Activated CD4-positive, alpha-beta T cell treated with anti-CD3 and anti-CD28 coated beads, Interleukin-10, Interleukin-2, amounts not matched to agents 100 ng/mL and 50 ng/mL, durations not matched to agents 16 hours and 8 hours (primary cell): ENCODE measurements around the gene SH3GL1.
"Not testable (repeated sequence)": the region's sequence is repeated elsewhere in the genome, so short reads cannot be mapped to it uniquely, and the experiment has no call there.

Experiments used
- DNase-seq: peaks from one replicate; pipeline ENCODE4 v3.0.0-alpha.2; 2020

Gene SH3GL1

DNA sequence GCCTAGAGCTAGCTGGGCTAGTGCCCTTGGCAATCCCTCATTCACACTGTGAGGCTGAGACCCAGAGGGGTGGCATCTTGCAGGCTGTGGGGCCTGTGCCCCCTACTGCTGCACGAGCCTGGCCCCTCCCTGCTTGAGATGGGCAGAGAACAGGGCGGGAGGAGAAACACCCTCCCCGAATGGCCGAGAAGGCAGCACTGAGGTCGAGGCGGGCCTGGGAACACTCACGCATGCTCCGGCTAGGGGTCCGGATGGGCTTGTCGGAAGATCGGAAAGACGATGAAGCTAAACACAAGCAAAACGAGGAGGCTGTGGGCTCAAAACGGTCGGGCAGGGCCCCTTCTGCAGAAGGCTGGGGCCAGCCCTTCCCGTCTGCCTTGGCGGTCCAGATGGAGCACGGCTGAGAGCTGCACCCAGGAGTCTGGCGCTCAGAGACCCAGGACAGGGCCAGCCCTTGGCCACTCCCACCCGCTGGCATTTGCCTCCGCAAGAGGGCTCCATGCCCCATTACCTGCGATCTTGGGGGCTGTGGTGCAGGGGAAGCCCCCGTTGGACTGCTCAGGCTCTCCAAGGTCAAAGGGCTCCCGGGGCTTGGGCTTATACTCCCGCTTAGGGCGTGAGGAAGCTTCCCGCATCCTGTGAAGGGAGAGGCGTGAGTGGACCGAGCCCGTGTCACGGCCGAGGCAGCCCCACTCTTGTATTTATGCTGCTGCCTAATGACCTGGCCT, 38.1 kb downstream of the SH3GL1 start:
- DNase-seq, result no peak

DNA sequence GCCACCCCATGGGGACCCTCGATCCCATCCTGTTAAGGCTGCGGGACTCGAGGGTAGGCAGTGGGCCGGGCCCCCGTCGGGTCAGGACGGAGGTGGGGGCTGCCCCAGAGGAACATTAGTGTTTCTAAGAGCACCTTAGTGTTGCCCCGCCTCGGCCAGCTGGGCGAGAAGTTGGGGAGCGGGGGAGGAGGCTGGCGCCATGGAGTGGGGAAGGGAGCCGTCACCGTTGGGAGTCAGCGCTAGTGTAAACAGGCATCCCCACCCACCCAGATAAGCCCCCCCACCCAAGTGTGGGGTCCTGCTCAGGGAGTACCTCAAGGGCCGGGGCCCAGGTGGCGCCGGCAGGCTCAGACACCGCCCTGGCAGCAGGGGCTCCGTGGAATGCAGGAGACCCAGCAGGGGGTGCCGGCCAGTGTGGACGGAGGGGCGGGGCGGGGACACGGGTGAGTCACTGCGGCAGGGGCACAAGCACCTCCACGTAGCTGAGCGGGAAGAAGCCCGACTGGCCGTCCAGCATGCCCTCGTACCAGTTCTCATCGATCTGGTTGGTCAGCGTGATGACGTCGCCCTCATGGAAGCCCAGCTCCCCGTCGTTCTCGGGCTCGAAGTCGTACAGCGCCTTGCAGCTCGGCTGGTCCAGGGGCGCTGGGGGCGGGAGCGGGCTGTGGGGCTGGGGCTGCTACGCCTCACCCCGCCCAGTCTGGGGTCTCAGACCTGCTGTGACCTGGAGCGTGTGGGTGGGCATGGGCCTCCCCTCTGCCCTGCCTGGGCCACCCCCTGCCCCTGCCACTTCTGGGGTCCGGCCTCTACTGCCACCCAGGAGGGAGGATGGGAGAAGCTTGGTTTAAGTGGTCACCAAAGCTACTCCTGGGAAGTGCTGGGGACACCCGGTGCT, 38.9 kb downstream of the SH3GL1 start:
- no peak for DNase-seq

GRCh38 chr19:4360641-4361151, 39.7 kb downstream of the SH3GL1 start:
- DNase-seq, result no peak

DNA sequence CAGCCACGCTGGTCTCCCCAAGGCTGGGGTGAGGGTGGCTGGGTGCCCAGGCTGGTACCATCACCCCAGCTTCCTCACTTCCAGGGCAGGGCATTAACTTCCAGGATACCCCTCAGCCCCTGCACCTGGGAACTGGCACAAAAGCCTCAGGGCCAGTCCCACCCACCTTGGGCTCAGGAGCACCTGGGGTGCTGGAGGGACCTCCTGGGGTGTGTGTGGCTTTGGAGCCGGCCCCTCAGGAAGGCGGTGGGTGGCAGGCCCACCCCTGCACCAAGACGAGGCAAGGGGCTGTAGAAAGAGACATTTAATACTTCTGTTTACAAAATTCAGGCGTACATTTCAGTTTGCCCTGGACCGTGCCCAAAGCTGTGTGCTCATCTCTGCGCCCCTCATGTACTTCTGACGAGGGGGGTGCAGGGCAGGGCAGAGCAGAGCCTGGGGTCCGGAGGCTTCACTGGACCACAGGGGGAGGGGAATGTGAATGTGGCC, 40.2 kb downstream of the SH3GL1 start:
- DNase-seq, result no peak

- DNase-seq, result no peak
Observed at GRCh38 chr19:4359627-4360000, 40.7 kb downstream of the SH3GL1 start.

DNA sequence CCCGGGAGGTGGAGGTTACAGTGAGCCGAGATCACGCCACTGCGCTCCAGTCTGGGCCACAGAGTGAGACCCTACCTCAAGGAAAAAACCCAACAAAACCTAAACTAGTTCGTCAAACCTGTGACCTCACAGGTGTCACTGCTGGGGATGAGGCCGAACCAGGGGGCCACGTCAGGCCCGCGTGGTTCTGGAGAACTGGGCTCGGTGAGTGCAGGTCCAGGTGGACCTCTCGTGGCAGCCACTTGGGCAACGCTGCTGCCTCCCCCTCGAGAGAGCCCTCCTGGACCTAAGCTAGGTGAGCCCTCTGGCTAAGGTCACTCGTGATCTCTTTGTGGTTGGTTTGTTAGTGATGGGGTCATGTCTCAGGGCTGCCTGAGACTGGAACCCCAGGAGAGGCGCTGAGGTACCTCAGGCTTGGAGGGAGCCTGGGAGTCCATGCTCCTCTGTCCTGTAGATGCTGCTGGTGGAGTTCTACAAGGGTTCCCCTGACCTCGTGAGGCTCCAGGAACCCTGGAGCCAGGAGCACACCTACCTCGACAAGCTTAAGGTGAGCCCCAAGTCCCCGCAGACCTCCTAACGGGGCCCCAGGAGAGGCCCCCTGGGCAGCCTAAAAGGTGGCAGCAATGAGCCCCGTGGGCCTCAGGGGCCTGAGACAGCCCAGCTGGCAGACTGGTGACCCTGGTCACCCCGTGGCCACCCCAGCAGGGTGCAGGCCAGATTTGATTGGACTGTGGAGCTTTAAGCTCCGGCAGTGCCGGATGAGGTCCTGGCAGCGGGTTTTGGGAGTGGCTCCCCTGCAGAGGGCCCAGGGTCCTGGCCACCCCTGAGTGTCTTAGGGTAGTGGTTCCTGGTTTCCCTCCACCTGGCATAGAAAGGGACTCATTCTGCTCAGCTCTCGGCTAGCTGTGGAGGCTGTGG, 41.4 kb downstream of the SH3GL1 start:
- no peak for DNase-seq

DNA sequence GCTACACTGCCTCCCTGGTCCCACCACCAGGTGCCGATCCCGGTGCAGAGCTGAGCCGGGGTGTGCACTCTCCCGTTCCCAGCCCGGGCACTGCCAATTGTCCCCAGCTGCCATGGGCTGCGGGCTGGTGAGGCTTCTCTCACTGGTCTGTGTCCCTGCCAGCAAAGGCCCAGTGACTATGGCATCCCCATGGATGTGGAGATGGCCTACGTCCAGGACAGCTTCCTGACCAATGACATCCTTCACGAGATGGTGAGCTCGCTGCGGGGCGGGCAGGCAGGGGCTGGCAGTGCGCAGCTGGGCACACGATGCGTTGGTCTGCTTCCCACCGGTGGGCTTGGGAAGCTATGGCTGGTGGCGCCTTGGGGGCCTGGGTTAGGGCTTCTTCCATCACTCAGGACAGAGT, 42.4 kb downstream of the SH3GL1 start:
- no peak for DNase-seq

DNA sequence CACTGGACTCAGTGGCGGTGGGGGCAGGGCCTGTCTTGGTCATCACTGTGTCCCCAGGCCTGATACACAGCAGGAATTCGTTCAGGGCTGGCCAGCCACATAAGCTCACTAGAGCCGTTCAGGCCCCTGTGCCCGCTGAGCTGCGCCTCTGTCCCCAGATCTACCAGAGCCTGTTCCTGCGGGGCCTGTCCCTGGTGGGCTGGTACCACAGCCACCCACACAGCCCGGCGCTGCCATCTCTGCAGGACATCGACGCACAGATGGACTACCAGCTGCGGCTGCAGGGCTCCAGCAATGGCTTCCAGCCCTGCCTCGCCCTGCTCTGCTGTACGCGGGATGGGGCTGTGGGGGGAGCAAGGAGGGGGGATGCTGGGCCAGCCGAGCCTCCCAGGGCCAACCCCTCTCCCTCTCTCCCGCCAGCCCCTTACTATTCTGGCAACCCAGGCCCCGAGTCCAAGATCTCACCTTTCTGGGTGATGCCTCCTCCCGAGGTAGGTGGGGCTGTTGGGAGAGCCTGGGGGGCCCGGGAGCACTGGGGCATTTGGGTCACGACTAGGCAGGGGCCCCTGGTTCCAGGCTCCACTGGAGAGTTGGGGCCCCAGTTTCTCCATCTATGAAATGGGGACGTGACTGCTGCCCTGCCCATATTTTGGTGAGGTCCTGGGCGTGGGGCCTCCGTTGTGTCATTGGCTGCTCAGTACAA, 43.1 kb downstream of the SH3GL1 start:
- DNase-seq, result no peak

DNA sequence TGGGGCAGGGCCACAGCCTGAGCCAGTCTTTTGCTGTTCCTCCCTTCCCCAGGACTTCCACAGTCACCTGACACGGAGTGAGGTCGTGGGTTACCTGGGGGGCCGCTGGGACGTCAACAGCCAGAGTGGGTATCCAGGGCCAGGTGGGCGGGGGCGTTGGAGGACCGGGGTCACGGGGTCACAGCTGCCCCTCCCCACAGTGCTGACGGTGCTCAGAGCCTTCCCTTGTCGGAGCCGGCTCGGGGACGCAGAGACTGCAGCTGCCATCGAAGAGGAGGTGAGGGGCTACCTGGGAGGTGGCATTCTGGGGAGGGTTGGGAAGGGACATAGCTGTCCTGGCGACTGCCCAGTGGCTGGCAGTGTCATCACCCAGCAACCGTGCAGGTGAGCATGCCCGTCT, 45.5 kb downstream of the SH3GL1 start:
- no peak for DNase-seq

GRCh38 chr19:4354282-4354681, 46.1 kb downstream of the SH3GL1 start:
- DNase-seq, result no peak

GRCh38 chr19:4352701-4353121, 47.6 kb downstream of the SH3GL1 start:
- DNase-seq, result peak; percentile 66

- no peak for DNase-seq
Observed at GRCh38 chr19:4350726-4351125, 49.6 kb downstream of the SH3GL1 start.

- DNase-seq, result no peak
Observed at GRCh38 chr19:4350111-4350510, 50.2 kb downstream of the SH3GL1 start.

DNA sequence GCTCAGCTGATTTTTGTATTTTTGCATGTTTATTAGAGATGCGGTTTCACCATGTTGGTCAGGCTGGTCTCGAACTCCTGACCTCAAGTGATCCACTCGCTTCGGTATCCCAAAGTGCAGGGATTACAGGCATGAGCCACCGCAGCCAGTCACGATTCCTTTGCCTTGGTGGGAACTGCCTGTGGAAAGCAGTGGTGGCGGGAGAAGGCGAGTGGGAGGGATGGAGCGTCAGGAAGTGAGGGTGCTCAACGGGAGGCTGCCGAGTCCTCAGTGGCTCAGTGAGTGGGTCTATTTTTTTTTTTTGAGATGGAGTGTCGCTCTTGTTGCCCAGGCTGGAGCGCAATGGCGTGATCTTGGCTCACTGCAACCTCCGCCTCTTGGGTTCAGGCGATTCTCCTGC, 51.1 kb downstream of the SH3GL1 start:
- DNase-seq, result not testable (repeated sequence)

DNA sequence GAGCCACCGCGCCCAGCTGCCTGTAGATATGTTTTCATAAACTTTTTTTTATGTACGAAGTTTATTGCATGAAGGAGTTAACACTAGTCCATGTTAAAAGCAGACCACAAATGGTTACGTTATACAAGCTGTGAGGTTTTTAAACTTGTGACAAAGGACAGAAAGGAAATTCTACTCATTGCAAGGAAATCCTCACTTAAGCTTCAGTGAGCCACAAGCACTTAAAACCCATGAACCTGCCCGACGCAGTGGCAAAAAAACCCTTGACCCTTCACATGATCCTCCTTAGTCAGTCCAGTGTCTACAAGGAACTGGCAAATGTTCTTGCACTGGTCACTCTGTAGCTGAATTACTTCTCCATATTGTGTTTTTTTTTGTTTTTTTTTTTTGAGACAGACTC, 52.8 kb downstream of the SH3GL1 start:
- no peak for DNase-seq

- no peak for DNase-seq
Observed at GRCh38 chr19:4346020-4346383, 54.3 kb downstream of the SH3GL1 start.

- no peak for DNase-seq
Observed at GRCh38 chr19:4345342-4346019, 54.9 kb downstream of the SH3GL1 start.

DNA sequence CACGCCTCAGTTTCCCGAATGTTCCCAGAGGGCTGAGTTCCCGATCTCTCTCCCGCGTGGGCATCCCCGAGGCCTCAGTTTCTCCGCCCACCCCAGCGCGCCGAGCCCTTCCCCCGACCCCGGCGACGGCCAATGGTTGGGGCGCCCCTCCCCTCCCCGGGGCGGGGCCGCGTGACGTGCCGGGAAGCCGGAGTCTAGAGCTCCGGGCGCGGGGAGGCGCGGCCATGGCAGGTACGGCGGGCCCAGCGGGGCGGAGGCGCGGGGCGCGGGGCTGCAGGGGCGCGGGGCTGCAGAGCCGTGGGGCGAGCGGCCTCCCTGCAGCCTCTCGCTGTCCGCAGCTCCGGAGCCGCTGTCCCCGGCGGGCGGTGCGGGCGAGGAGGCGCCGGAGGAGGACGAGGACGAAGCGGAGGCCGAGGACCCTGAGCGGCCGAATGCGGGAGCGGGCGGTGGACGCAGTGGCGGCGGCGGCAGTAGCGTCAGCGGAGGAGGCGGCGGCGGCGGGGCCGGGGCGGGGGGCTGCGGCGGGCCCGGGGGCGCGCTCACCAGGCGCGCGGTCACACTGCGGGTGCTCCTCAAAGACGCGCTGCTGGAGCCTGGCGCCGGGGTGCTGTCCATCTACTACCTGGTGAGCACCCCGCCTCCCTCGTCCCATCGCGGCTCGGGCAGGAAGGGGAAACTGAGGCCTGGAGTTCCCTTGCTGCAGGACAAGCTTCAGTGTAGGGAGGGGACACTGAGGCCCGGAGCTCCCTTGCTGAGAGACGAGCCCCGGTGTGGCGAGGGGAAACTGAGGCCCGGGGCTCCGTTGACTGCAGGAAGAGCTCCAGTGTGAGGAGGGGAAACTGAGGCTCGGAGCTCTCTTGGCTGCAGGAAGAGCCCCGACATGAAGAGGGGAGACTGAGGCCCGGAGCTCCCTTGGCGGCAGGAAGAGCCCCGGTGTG, 56.7 kb downstream of the SH3GL1 start, which contains the start of gene MPND:
MPND (plus strand) TSS at position 193 of the 938 bp plus-strand sequence; CDS start at position 225, 32 bp downstream.
- peak; percentile 95 for DNase-seq

- peak; percentile 99 for DNase-seq
Observed at GRCh38 chr19:4342615-4343369, 57.6 kb downstream of the SH3GL1 start.

- no peak for DNase-seq
Observed at GRCh38 chr19:4342314-4342614, 58.1 kb downstream of the SH3GL1 start.
